Neural progenitor cell (in vitro differentiated cells): Measurements from ENCODE around the gene HOXD4.

Experiments
- EZH2 ChIP-seq: fragments of 200-600 bp; sonication (generic); IDR thresholded peaks from 2 replicates; pipeline ENCODE4 v1.6.1; 2017; ENCODE audit warnings: antibody characterized with exemption, mild to moderate bottlenecking, moderate library complexity
- EZH2phosphoT487 ChIP-seq: fragments of 200-600 bp; sonication (generic); IDR thresholded peaks from 2 replicates; pipeline ENCODE4 v1.6.1; 2017; ENCODE audit warnings: antibody characterized with exemption
- TF ChIP-seq, protein P1 (sequence below): fragments of 200-600 bp; sonication (generic); IDR thresholded peaks from 2 replicates; pipeline ENCODE4 v1.5.1; 2017; ENCODE audit warnings: antibody characterized with exemption, mild to moderate bottlenecking

GRCh38 chr2:176138526-176138922 is 12.8 kb upstream of the HOXD4 start:
- TF ChIP-seq, protein P1, sequence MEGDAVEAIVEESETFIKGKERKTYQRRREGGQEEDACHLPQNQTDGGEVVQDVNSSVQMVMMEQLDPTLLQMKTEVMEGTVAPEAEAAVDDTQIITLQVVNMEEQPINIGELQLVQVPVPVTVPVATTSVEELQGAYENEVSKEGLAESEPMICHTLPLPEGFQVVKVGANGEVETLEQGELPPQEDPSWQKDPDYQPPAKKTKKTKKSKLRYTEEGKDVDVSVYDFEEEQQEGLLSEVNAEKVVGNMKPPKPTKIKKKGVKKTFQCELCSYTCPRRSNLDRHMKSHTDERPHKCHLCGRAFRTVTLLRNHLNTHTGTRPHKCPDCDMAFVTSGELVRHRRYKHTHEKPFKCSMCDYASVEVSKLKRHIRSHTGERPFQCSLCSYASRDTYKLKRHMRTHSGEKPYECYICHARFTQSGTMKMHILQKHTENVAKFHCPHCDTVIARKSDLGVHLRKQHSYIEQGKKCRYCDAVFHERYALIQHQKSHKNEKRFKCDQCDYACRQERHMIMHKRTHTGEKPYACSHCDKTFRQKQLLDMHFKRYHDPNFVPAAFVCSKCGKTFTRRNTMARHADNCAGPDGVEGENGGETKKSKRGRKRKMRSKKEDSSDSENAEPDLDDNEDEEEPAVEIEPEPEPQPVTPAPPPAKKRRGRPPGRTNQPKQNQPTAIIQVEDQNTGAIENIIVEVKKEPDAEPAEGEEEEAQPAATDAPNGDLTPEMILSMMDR = no peak
- peak; percentile 51 for TF ChIP-seq EZH2
- TF ChIP-seq EZH2phosphoT487 = no peak
